HCT116 (cell line): ENCODE results near the gene NR1I3.

Source experiments
- JUND ChIP-seq: IDR thresholded peaks from 2 replicates; pipeline ENCODE4 v1.6.1; 2012
- POLR2A ChIP-seq: IDR thresholded peaks from 2 replicates; pipeline ENCODE4 v1.7.0; 2011; ENCODE audit warnings: borderline replicate concordance; ENCODE audit not compliant: insufficient read depth, insufficient read length; ENCODE audit errors: extremely low read depth
- POLR2AphosphoS5 ChIP-seq: IDR thresholded peaks from 2 replicates; pipeline ENCODE4 v1.6.1; 2011; ENCODE audit warnings: mild to moderate bottlenecking, low read depth, low read length, moderate library complexity
- ZNF274 ChIP-seq: fragments of 200-500 bp; sonication (Bioruptor generic); IDR thresholded peaks from 2 replicates; pipeline ENCODE4 v1.6.1; 2014; ENCODE audit warnings: mild to moderate bottlenecking, low read depth, low read length, inconsistent platforms

- TF ChIP-seq POLR2A (no peak), JUND (no peak), ZNF274 (no peak), POLR2AphosphoS5 (no peak)
Observed at GRCh38 chr1:161267321-161267720, 29.3 kb upstream of the NR1I3 start.
